ENCODE measurements around the gene ODF2.

GRCh38 chr9:128495804-128496417 lies 40.1 kb downstream of the ODF2 start:
- no peak for TF ChIP-seq CTCF (IDR thresholded peaks at IDR 0.05)
- no peak for TF ChIP-seq TCF7L2 (IDR thresholded peaks at IDR 0.05; ENCODE audit: low read depth, low read length)
- TF ChIP-seq POLR2AphosphoS5 (IDR thresholded peaks at IDR 0.05; ENCODE audit: low read depth, low read length) = no peak

Data from Panc1 (cell line).